Bronchial epithelial cell (primary cell): Measurements from ENCODE around the gene FBXO45. TPM values are rescaled to one million over a fixed set of nuclear protein-coding genes. Genes with fewer than 3 reads are reported as not detected.
"Not testable (repeated sequence)": the region's sequence is repeated elsewhere in the genome, so short reads cannot be mapped to it uniquely, and the experiment has no call there.

ENCODE experiments used
- DNase-seq: peaks from one replicate; pipeline ENCODE4 v3.0.0-alpha.2; 2010; ENCODE audit warnings: low read depth
- FAIRE-seq: peaks from 2 replicates; lab custom pipeline; 2011; peaks lifted over from hg19 to GRCh38; lab: Jason Lieb, UNC
- H3K27me3 ChIP-seq: 2 replicates; pipeline ENCODE4 v1.5.1; 2011; ENCODE audit warnings: low read length; ENCODE audit not compliant: control insufficient read depth, insufficient read depth
- H3K36me3 ChIP-seq: 2 replicates; pipeline ENCODE4 v1.5.1; 2011; ENCODE audit warnings: low read length; ENCODE audit not compliant: control insufficient read depth, insufficient read depth
- H3K4me3 ChIP-seq: 2 replicates; pipeline ENCODE4 v1.5.1; 2011; ENCODE audit warnings: mild to moderate bottlenecking, low read depth, low read length, control low read depth
- CTCF ChIP-seq: IDR thresholded peaks from 2 replicates; pipeline ENCODE4 v1.5.1; 2011; ENCODE audit warnings: mild to moderate bottlenecking, moderate library complexity, low read length, control low read depth, inconsistent platforms; ENCODE audit not compliant: insufficient read depth, severe bottlenecking
- total RNA-seq: library from RNA; depleted of rRNA; stranded (reverse); fragments of >200 nt; gene quantifications from 2 replicates; pipeline ENCODE4 v1.2.1, GENCODE V29; 2014

Gene FBXO45
- total RNA-seq, 1 donor from 2014 or later: 26.6 TPM

GRCh38 chr3:196563721-196564225 lies 4.7 kb upstream of the FBXO45 start:
- Histone ChIP-seq H3K36me3 (no peaks in the 10 kb centered on the region), H3K27me3 (no peaks in the 10 kb centered on the region), H3K4me3 (no peak overlapping the region)
- peak; percentile 20 for TF ChIP-seq CTCF
- DNase-seq (peak; percentile 83), FAIRE-seq (no peak)

- H3K36me3 ChIP-seq: no peaks in the 10 kb centered on the region
- DNase-seq (peak; percentile 47), FAIRE-seq (no peak)
- H3K27me3 ChIP-seq: no peaks in the 10 kb centered on the region
- TF ChIP-seq CTCF: no peak
- H3K4me3 ChIP-seq: peak overlapping the region; percentile 89
These were observed 600 bp downstream of the FBXO45 start for GRCh38 chr3:196569003-196569516.

- H3K4me3 ChIP-seq, DNase-seq, H3K36me3 ChIP-seq, H3K27me3 ChIP-seq, FAIRE-seq: not testable (repeated sequence)
These were observed 1.9 kb downstream of the FBXO45 start for GRCh38 chr3:196570332-196570731.

GRCh38 chr3:196572389-196572788 lies 3.9 kb downstream of the FBXO45 start:
- no peak for TF ChIP-seq CTCF
- no peak for FAIRE-seq
- H3K4me3 ChIP-seq: no peak overlapping the region
- no peak for DNase-seq
- peaks cover under 1% of the 10 kb centered on the region for H3K36me3 ChIP-seq
- H3K27me3 ChIP-seq: no peaks in the 10 kb centered on the region

- H3K36me3 ChIP-seq: peaks cover 4% of the 10 kb centered on the region
- FAIRE-seq (no peak), DNase-seq (no peak)
- TF ChIP-seq CTCF: no peak
- H3K4me3 ChIP-seq: no peak overlapping the region
- H3K27me3 ChIP-seq: no peaks in the 10 kb centered on the region
These were observed 16.7 kb downstream of the FBXO45 start for GRCh38 chr3:196585044-196585757.

- Histone ChIP-seq H3K27me3 (no peaks in the 10 kb centered on the region), H3K4me3 (no peak overlapping the region), H3K36me3 (no peaks in the 10 kb centered on the region)
- no peak for TF ChIP-seq CTCF
- FAIRE-seq (no peak), DNase-seq (no peak)
These were observed 21.8 kb downstream of the FBXO45 start for GRCh38 chr3:196590279-196590678.
